HCT116 (cell line): ENCODE results near the gene IFI30. TPM values are rescaled to one million over a fixed set of nuclear protein-coding genes. Genes with fewer than 3 reads are reported as not detected.

ENCODE experiments used
- ATAC-seq: fragments of 200-7000 bp; cut with Tn5 transposase; 2 replicates; pipeline ENCODE4 v1.9.1; 2020; ENCODE audit warnings: mild to moderate bottlenecking, moderate library complexity
- BruUV-seq: library from RNA; stranded (reverse); fragments of 400-500 nt; replicated peaks from 2 replicates; lab custom pipeline; 2021; lab: Mats Ljungman, UMichigan
- CTCF ChIA-PET: fragments of 300-600 bp; sonication (Branson Sonifier 250); formaldehyde crosslinking; loops from one replicate; lab custom pipeline; 2021; ENCODE audit warnings: antibody characterized with exemption; lab: Charles Lee
- POLR2A ChIA-PET: fragments of 300-600, 350-600 bp; sonication (Branson Sonifier 250); formaldehyde crosslinking; loops from one replicate; lab custom pipeline; 2021; ENCODE audit warnings: antibody characterized with exemption; lab: Charles Lee
- RAD21 ChIA-PET, 2 experiments: fragments of 300-600 bp; sonication (Branson Sonifier 250); formaldehyde crosslinking; loops; one replicate each; lab custom pipeline; 2023; ENCODE audit warnings: low total read pairs in 2 of 2; ENCODE audit not compliant: uncharacterized antibody in 2 of 2, unreplicated experiment in 2 of 2, low non-redundant PET in 1 of 2; lab: Charles Lee
- DNase-seq: peaks from one replicate; pipeline ENCODE4 v3.0.0-alpha.2; 2010; ENCODE audit warnings: low read depth, low spot score
- H2AFZ ChIP-seq: fragments of 200-600 bp; shearing (Covaris generic), sonication (generic); 2 replicates; pipeline ENCODE4 v1.6.1; 2017; ENCODE audit warnings: low read depth, mixed run types, mixed read lengths, antibody characterized with exemption, low read length; ENCODE audit not compliant: poor library complexity, severe bottlenecking
- H3K27ac ChIP-seq: 2 replicates; pipeline ENCODE4 v1.5.1; 2012; ENCODE audit warnings: low read depth, low read length
- H3K27me3 ChIP-seq: fragments of 200-600 bp; sonication (generic); 2 replicates; pipeline ENCODE4 v1.6.1; 2016; ENCODE audit warnings: mixed run types, low read length, mixed read lengths; ENCODE audit not compliant: insufficient read depth
- H3K36me3 ChIP-seq, 2 experiments: fragments of 200-500 bp in 1 of 2; fragments of 200-600 bp in 1 of 2; sonication (Bioruptor generic) in 1 of 2; sonication (generic) in 1 of 2; 2 replicates each; pipeline versions ENCODE4 v1.5.1 to v1.6.1; 2014 to 2016; ENCODE audit warnings: low read length in 2 of 2, inconsistent platforms in 1 of 2, mixed read lengths in 1 of 2, mixed run types in 1 of 2; ENCODE audit not compliant: insufficient read depth in 2 of 2, control insufficient read depth in 1 of 2
- H3K4me1 ChIP-seq, 2 experiments: fragments of 200-600 bp in 1 of 2; sonication (generic) in 1 of 2; 2 replicates each; pipeline versions ENCODE4 v1.5.1 to v1.6.1; 2012 to 2017; ENCODE audit warnings: low read length in 2 of 2, inconsistent platforms in 1 of 2, mild to moderate bottlenecking in 1 of 2, mixed read lengths in 1 of 2, mixed run types in 1 of 2, moderate library complexity in 1 of 2; ENCODE audit not compliant: insufficient read depth in 2 of 2, control insufficient read depth in 1 of 2
- H3K4me2 ChIP-seq: fragments of 200-600 bp; sonication (generic); 2 replicates; pipeline ENCODE4 v1.6.1; 2017; ENCODE audit warnings: mixed run types, low read length, mixed read lengths
- H3K4me3 ChIP-seq, 2 experiments: fragments of 200-600 bp in 1 of 2; sonication (generic) in 1 of 2; replicated peaks in 1 of 2; 2 replicates each; pipeline ENCODE4 v1.5.1; 2011 to 2016; ENCODE audit warnings: low read length in 2 of 2, control low read depth in 1 of 2, low read depth in 1 of 2, mild to moderate bottlenecking in 1 of 2, mixed read lengths in 1 of 2, mixed run types in 1 of 2
- H3K79me2 ChIP-seq: fragments of 200-600 bp; sonication (generic); 2 replicates; pipeline ENCODE4 v1.6.1; 2017; ENCODE audit warnings: mild to moderate bottlenecking, mixed run types, low read length, moderate library complexity, mixed read lengths; ENCODE audit not compliant: insufficient read depth
- H3K9ac ChIP-seq: fragments of 200-600 bp; sonication (generic); 2 replicates; pipeline ENCODE4 v1.6.1; 2016; ENCODE audit warnings: low read length, mixed read lengths
- H3K9me2 ChIP-seq: fragments of 200-600 bp; sonication (generic), shearing (Covaris generic); 2 replicates; pipeline ENCODE4 v1.6.1; 2017; ENCODE audit warnings: mixed run types, mild to moderate bottlenecking, moderate library complexity; ENCODE audit not compliant: insufficient read depth
- H3K9me3 ChIP-seq, 2 experiments: fragments of 200-500 bp in 1 of 2; fragments of 200-600 bp in 1 of 2; sonication (Bioruptor generic) in 1 of 2; sonication (generic) in 1 of 2; 2 replicates each; pipeline ENCODE4 v1.6.1; 2014 to 2017; ENCODE audit warnings: low read length in 2 of 2, mixed read lengths in 2 of 2, inconsistent platforms in 1 of 2, low read depth in 1 of 2, mild to moderate bottlenecking in 1 of 2, mixed run types in 1 of 2, moderate library complexity in 1 of 2; ENCODE audit not compliant: control insufficient read depth in 1 of 2, insufficient read depth in 1 of 2
- H4K20me1 ChIP-seq: fragments of 200-600 bp; sonication (generic), shearing (Covaris generic); 2 replicates; pipeline ENCODE4 v1.6.1; 2017; ENCODE audit warnings: mixed run types, mild to moderate bottlenecking, moderate library complexity; ENCODE audit not compliant: insufficient read depth
- ATF3 ChIP-seq: IDR thresholded peaks from 2 replicates; pipeline ENCODE4 v1.6.1; 2012
- CBX3 ChIP-seq: IDR thresholded peaks from 2 replicates; pipeline ENCODE4 v1.6.1; 2012; ENCODE audit warnings: low read depth
- CEBPB ChIP-seq: IDR thresholded peaks from 2 replicates; pipeline ENCODE4 v1.6.1; 2012; ENCODE audit warnings: low read depth
- EGR1 ChIP-seq: IDR thresholded peaks from 2 replicates; pipeline ENCODE4 v1.6.1; 2012; ENCODE audit warnings: low read depth
- ELF1 ChIP-seq: IDR thresholded peaks from 2 replicates; pipeline ENCODE4 v1.6.1; 2012; ENCODE audit warnings: low read depth, borderline replicate concordance
- EZH2 ChIP-seq: fragments of 200-600 bp; sonication (generic); IDR thresholded peaks from 2 replicates; pipeline ENCODE4 v1.6.1; 2017; ENCODE audit warnings: antibody characterized with exemption, mixed run types
- EZH2phosphoT487 ChIP-seq: fragments of 200-600 bp; IDR thresholded peaks from 2 replicates; pipeline ENCODE4 v1.6.1; 2018; ENCODE audit warnings: antibody characterized with exemption, borderline replicate concordance
- MAX ChIP-seq: IDR thresholded peaks from 2 replicates; pipeline ENCODE4 v1.6.1; 2012
- POLR2AphosphoS5 ChIP-seq: IDR thresholded peaks from 2 replicates; pipeline ENCODE4 v1.6.1; 2011; ENCODE audit warnings: mild to moderate bottlenecking, low read depth, low read length, moderate library complexity
- RAD21 ChIP-seq: IDR thresholded peaks from 2 replicates; pipeline ENCODE4 v1.6.1; 2012; ENCODE audit warnings: low read depth, mild to moderate bottlenecking
- SIN3A ChIP-seq: IDR thresholded peaks from 2 replicates; pipeline ENCODE4 v1.6.1; 2012; ENCODE audit warnings: low read depth
- SP1 ChIP-seq: IDR thresholded peaks from 2 replicates; pipeline ENCODE4 v1.6.1; 2012; ENCODE audit warnings: low read depth
- SRF ChIP-seq: IDR thresholded peaks from 2 replicates; pipeline ENCODE4 v1.6.1; 2012; ENCODE audit warnings: low read depth
- TCF7L2 ChIP-seq: IDR thresholded peaks from 2 replicates; pipeline ENCODE4 v1.7.0; 2011; ENCODE audit warnings: borderline replicate concordance, inconsistent platforms; ENCODE audit not compliant: insufficient read depth, insufficient read length; ENCODE audit errors: extremely low read depth
- YY1 ChIP-seq: IDR thresholded peaks from 2 replicates; pipeline ENCODE4 v1.6.1; 2011; ENCODE audit warnings: low read length, low read depth, moderate library complexity, mild to moderate bottlenecking; ENCODE audit not compliant: insufficient replicate concordance; ENCODE audit errors: extremely low read depth
- ZBTB33 ChIP-seq: IDR thresholded peaks from 2 replicates; pipeline ENCODE4 v1.6.1; 2011; ENCODE audit warnings: mild to moderate bottlenecking, low read length, moderate library complexity; ENCODE audit not compliant: insufficient replicate concordance; ENCODE audit errors: extremely low read depth
- ZFX ChIP-seq: fragments of 450-650 bp; IDR thresholded peaks from 2 replicates; pipeline ENCODE4 v1.6.1; 2017
- ZNF274 ChIP-seq: fragments of 200-500 bp; sonication (Bioruptor generic); IDR thresholded peaks from 2 replicates; pipeline ENCODE4 v1.6.1; 2014; ENCODE audit warnings: mild to moderate bottlenecking, low read depth, low read length, inconsistent platforms
- intact Hi-C: fragments of 100-400 bp; cut with micrococcal nuclease; formaldehyde crosslinking; loops from 2 replicates; pipeline ENCODE4 v1.10.0; 2022
- total RNA-seq: library from RNA; stranded (reverse); gene quantifications from one replicate; pipeline ENCODE4 v1.2.1, GENCODE V29; 2021; ENCODE audit not compliant: unreplicated experiment

Gene IFI30
- total RNA-seq, 1 experiment from 2014 or later, result 64.6 TPM

GRCh38 chr19:18176367-18177310, 3.0 kb downstream of the IFI30 start:
- DNase-seq, result no peak
- peaks cover 8 to 14% of the 10 kb centered on the region in 2 experiments; a peak in 2 of 4 replicates for H3K36me3 ChIP-seq
- BruUV-seq, result no TSS peak
- H3K4me2 ChIP-seq, result no peak overlapping the region
- intact Hi-C loops, result no loop called here
- peaks cover 10% of the 10 kb centered on the region; the same call in 1 of the 2 replicates for H3K79me2 ChIP-seq
- peaks cover 11 to 20% of the 10 kb centered on the region in 2 experiments for H3K4me1 ChIP-seq
- TF ChIP-seq EZH2, result no peak
- no peak for TF ChIP-seq ATF3
- no peak for TF ChIP-seq POLR2AphosphoS5
- no peak for TF ChIP-seq EZH2phosphoT487
- TF ChIP-seq SP1, result no peak
- TF ChIP-seq CEBPB, result no peak
- TF ChIP-seq ZNF274, result no peak
- no peak for TF ChIP-seq RAD21
- TF ChIP-seq TCF7L2, result no peak
- no peak for TF ChIP-seq CBX3
- no peak for TF ChIP-seq MAX
- no peak for TF ChIP-seq EGR1
- TF ChIP-seq YY1, result no peak
- no peak for TF ChIP-seq ELF1
- no peak for TF ChIP-seq ZBTB33
- no peak for TF ChIP-seq ZFX
- no peak for TF ChIP-seq SRF
- TF ChIP-seq SIN3A, result no peak
- no peaks in the 10 kb centered on the region for H3K9me2 ChIP-seq
- POLR2A ChIA-PET, result no interaction called here
- H3K9me3 ChIP-seq, result no peaks in the 10 kb centered on the region
- RAD21 ChIA-PET, result interaction anchor here in 1 of 2 experiments (0.5 to 0.6 kb wide), 2 partner anchors 16 to 28 kb away, joined by 3 to 4 read pairs; no protein-coding TSS in a partner anchor
- ATAC-seq, result no peak
- H3K9ac ChIP-seq, result no peak overlapping the region
- no peaks in the 10 kb centered on the region for H3K27me3 ChIP-seq
- no peak overlapping the region for H3K4me3 ChIP-seq
- no peak overlapping the region for H3K27ac ChIP-seq
- CTCF ChIA-PET, result interaction anchor here (0.8 kb wide), 1 partner anchor 16 kb away, joined by 3 read pairs; no protein-coding TSS in a partner anchor
- no peaks in the 10 kb centered on the region for H4K20me1 ChIP-seq
- H2AFZ ChIP-seq, result no peak overlapping the region
